Left ventricle myocardium inferior (tissue), 1 donor: ENCODE data around the gene AKAP6. TPM values are rescaled to one million over a fixed set of nuclear protein-coding genes. Genes with fewer than 3 reads are reported as not detected.

Source experiments
- DNase-seq: peaks from one replicate; pipeline ENCODE4 v3.0.0-alpha.2; 2020
- H3K27ac ChIP-seq: fragments of 200-600 bp; replicated peaks from 2 replicates; pipeline ENCODE4 v1.8.0; 2021
- H3K27me3 ChIP-seq: fragments of 200-600 bp; 2 replicates; pipeline ENCODE4 v1.8.0; 2021; ENCODE audit warnings: low read depth
- H3K36me3 ChIP-seq: fragments of 200-600 bp; 2 replicates; pipeline ENCODE4 v1.8.0; 2021
- H3K4me1 ChIP-seq: fragments of 200-600 bp; 2 replicates; pipeline ENCODE4 v1.8.0; 2021
- H3K4me3 ChIP-seq: fragments of 200-600 bp; 2 replicates; pipeline ENCODE4 v1.8.0; 2021; ENCODE audit warnings: mild to moderate bottlenecking, moderate library complexity
- H3K9me3 ChIP-seq: fragments of 200-600 bp; replicated peaks from 2 replicates; pipeline ENCODE4 v1.8.0; 2021
- intact Hi-C: fragments of 100-400 bp; cut with micrococcal nuclease; formaldehyde crosslinking; loops from one replicate; pipeline ENCODE4 v1.11.0; 2022
- total RNA-seq: library from RNA; stranded (reverse); fragmentation: NEBNext Ultra II Directional; extraction: Animal tissue kit (Norgen Biotek cat#: 25700); gene quantifications from one replicate; pipeline ENCODE4 v1.2.1, GENCODE V29; 2021
- TF ChIP-seq, protein P1 (sequence below): fragments of 200-600 bp; IDR thresholded peaks from 2 replicates; pipeline ENCODE4 v1.8.0; 2021; ENCODE audit warnings: antibody characterized with exemption, mild to moderate bottlenecking, borderline replicate concordance
- donor health status: DM: no; HTN: yes; CAD: no; lungs with severe emphysema.

AKAP6 gene
- total RNA-seq, 1 donor from 2014 or later, result 218 TPM

DNA sequence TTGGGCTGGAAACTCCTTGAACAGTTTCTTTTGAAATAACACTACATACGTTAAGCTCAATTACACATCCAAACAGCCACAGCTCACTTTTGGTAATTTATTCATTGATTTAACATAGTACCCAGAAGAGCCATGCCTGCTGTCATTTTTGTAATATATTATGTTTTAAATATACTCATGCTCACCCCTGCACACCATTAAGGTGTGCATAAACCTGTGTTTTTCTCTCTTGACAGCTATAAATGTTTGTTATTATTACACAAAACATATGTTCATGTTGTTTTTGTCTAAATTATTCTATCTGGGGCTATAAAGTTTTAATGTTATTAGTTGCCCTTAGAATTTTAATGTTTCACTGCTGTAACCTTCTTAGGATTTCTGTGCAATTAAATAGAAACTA is 296.1 kb downstream of the AKAP6 start:
- H3K36me3 ChIP-seq, result no peaks in the 10 kb centered on the region
- H3K27me3 ChIP-seq, result no peaks in the 10 kb centered on the region
- H3K4me3 ChIP-seq, result no peak overlapping the region
- TF ChIP-seq, protein P1, sequence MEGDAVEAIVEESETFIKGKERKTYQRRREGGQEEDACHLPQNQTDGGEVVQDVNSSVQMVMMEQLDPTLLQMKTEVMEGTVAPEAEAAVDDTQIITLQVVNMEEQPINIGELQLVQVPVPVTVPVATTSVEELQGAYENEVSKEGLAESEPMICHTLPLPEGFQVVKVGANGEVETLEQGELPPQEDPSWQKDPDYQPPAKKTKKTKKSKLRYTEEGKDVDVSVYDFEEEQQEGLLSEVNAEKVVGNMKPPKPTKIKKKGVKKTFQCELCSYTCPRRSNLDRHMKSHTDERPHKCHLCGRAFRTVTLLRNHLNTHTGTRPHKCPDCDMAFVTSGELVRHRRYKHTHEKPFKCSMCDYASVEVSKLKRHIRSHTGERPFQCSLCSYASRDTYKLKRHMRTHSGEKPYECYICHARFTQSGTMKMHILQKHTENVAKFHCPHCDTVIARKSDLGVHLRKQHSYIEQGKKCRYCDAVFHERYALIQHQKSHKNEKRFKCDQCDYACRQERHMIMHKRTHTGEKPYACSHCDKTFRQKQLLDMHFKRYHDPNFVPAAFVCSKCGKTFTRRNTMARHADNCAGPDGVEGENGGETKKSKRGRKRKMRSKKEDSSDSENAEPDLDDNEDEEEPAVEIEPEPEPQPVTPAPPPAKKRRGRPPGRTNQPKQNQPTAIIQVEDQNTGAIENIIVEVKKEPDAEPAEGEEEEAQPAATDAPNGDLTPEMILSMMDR, result no peak
- intact Hi-C loops, result no loop called here
- H3K4me1 ChIP-seq, result peaks cover 69% of the 10 kb centered on the region
- H3K9me3 ChIP-seq, result no peaks in the 10 kb centered on the region
- no peak for DNase-seq
- no peak overlapping the region for H3K27ac ChIP-seq

DNA sequence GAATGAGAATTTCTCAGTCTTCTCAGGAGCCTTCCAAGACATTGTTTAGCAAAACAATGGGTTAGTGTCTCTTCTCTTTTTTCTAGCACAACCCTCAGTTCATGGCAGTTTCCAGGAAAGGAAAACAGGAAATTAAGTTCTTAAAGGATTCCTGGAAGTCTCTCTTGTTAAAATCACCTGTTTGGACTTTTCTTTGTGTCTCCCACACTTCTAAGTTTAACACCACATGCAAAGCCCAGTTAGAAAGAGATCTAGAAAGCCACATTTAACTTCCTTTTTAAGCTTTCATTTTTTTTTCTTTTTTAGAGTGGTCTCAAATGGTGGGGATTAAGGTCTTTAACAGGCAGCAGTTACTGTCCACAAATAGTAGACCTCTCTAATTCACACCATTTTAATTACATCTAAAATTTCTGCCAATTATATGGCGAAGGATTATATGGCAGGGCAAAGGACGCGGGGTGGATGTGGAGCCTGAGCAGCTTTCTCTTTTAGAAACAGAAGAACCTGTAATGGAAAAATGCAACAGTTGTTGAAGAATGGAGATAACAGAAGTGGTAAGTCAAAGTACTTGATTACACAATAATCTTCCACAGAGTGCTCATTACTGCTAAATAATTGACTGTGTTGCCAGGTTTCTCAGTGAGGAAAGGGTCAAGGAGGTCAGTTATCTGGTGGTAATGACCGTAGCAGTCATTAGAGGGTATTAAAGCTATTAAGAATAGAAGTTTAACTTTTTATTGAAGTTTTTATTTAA is 298.6 kb downstream of the AKAP6 start:
- intact Hi-C loops, result no loop called here
- DNase-seq, result no peak
- no peaks in the 10 kb centered on the region for H3K36me3 ChIP-seq
- H3K27me3 ChIP-seq, result no peaks in the 10 kb centered on the region
- TF ChIP-seq, protein P1, result no peak
- H3K4me3 ChIP-seq, result no peak overlapping the region
- peak overlapping the region; percentile 54 for H3K27ac ChIP-seq
- H3K9me3 ChIP-seq, result no peaks in the 10 kb centered on the region
- H3K4me1 ChIP-seq, result peaks cover 55% of the 10 kb centered on the region

DNA sequence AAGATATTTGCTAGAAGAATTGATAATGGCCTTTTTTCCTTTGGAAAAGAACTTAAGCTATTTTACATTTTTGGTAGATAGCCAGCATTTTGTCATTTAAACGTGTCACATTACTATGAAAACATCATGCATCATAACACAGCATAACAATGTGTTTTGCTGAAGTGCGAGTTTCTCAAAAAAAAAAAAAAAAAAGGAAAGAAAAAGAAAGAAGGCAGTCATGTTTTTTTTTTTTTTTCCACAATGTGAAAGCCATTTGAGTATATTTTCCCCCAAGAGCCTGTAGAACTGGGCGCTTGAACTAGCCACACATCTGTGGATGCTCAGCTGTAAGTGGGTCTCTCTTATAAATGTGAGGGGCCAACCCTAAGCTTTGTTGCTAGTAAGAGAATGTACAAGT is 300.1 kb downstream of the AKAP6 start:
- H3K36me3 ChIP-seq, result no peaks in the 10 kb centered on the region
- no peak for DNase-seq
- peaks cover 55% of the 10 kb centered on the region for H3K4me1 ChIP-seq
- peak overlapping the region; percentile 54 for H3K27ac ChIP-seq
- no peak overlapping the region for H3K4me3 ChIP-seq
- TF ChIP-seq, protein P1, result no peak
- intact Hi-C loops, result no loop called here
- no peaks in the 10 kb centered on the region for H3K27me3 ChIP-seq
- H3K9me3 ChIP-seq, result no peaks in the 10 kb centered on the region

DNA sequence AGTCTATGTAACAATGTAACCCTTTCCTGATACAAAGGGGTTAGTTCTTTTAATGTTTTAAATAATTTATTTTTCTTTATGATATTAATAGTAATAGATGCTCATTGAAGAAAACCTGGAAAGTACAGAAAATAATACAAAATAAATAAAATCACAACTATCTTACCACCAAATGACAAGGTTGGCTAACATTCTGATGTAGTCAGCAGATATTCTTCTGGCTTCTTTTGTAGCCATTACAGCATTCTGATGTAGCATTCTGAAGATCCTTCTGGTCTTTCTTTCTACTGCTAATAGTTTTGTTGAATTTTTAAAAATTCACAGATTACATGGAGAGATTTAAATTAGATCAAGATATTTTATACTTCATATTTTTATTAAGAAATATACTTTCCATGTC is 301.6 kb downstream of the AKAP6 start:
- no peak overlapping the region for H3K4me3 ChIP-seq
- intact Hi-C loops, result no loop called here
- H3K9me3 ChIP-seq, result no peaks in the 10 kb centered on the region
- no peaks in the 10 kb centered on the region for H3K27me3 ChIP-seq
- DNase-seq, result no peak
- H3K27ac ChIP-seq, result no peak overlapping the region
- TF ChIP-seq, protein P1, result no peak
- no peaks in the 10 kb centered on the region for H3K36me3 ChIP-seq
- H3K4me1 ChIP-seq, result peaks cover 63% of the 10 kb centered on the region

DNA sequence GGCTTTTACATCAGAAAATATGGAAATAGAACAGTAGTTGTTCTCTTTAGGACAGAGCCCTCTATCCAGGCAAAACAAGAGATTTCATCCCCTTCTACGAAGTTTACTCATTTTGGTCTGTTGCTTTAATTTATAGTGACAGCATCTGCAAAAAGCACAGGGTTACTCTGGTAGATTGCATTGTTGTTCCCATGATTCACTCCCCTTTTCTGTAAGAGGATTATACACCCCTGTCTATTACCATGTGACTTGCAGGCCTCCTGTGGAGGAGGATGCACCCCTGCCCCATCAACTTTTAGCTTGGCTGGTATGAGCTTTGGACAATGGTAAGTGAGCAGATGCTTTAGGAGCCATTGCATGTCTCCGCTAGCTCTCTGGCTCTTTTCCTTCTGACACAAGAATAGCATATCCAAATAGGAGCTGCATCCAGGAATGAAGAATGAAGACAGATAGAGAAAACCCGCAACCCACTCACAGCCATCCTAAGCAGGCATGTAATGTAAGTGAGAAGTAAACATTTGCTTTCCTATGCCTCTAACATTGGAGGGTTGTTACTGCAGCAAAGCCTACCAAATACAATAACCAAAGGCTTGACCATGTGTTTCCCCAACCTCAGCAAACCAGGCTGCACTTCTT is 304.2 kb downstream of the AKAP6 start:
- no peaks in the 10 kb centered on the region for H3K27me3 ChIP-seq
- no peak overlapping the region for H3K27ac ChIP-seq
- peaks cover 66% of the 10 kb centered on the region for H3K4me1 ChIP-seq
- TF ChIP-seq, protein P1, result no peak
- no peak for DNase-seq
- no peak overlapping the region for H3K4me3 ChIP-seq
- intact Hi-C loops, result no loop called here
- no peaks in the 10 kb centered on the region for H3K36me3 ChIP-seq
- H3K9me3 ChIP-seq, result no peaks in the 10 kb centered on the region
